IPS DF 6.9 (cell line): ENCODE data around the gene FAM234A.

ENCODE experiments used
- DNase-seq: peaks from one replicate; pipeline ENCODE4 v3.0.0-alpha.2; 2013; ENCODE audit warnings: low read depth, low spot score
- H3K27ac ChIP-seq: one replicate; pipeline ENCODE4 v1.5.1; 2013; ENCODE audit warnings: low read length, control low read depth
- H3K27me3 ChIP-seq: 2 replicates; pipeline ENCODE4 v1.6.1; 2013; ENCODE audit warnings: mild to moderate bottlenecking, low read length; ENCODE audit not compliant: control insufficient read depth, insufficient read depth
- H3K36me3 ChIP-seq: 2 replicates; pipeline ENCODE4 v1.6.1; 2013; ENCODE audit warnings: low read length; ENCODE audit not compliant: control insufficient read depth, insufficient read depth
- H3K4me1 ChIP-seq: 2 replicates; pipeline ENCODE4 v1.6.1; 2013; ENCODE audit warnings: low read length; ENCODE audit not compliant: control insufficient read depth, insufficient read depth
- H3K4me3 ChIP-seq: 2 replicates; pipeline ENCODE4 v1.5.1; 2013; ENCODE audit warnings: mild to moderate bottlenecking, low read length
- H3K9me3 ChIP-seq: 2 replicates; pipeline ENCODE4 v1.6.1; 2013; ENCODE audit warnings: low read length, inconsistent platforms; ENCODE audit not compliant: control insufficient read depth, insufficient read depth
- WGBS: extraction: QIAGEN DNeasy Blood & Tissue Kit; methylation state at CpG from one replicate; pipeline ENCODE4 v1.1.7; 2013; ENCODE audit warnings: mixed read lengths, missing lambda C conversion rate; ENCODE audit not compliant: insufficient read length, insufficient coverage; 5-methylcytosine and 5-hydroxymethylcytosine counted together

The FAM234A gene, protein sequence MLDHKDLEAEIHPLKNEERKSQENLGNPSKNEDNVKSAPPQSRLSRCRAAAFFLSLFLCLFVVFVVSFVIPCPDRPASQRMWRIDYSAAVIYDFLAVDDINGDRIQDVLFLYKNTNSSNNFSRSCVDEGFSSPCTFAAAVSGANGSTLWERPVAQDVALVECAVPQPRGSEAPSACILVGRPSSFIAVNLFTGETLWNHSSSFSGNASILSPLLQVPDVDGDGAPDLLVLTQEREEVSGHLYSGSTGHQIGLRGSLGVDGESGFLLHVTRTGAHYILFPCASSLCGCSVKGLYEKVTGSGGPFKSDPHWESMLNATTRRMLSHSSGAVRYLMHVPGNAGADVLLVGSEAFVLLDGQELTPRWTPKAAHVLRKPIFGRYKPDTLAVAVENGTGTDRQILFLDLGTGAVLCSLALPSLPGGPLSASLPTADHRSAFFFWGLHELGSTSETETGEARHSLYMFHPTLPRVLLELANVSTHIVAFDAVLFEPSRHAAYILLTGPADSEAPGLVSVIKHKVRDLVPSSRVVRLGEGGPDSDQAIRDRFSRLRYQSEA

DNA sequence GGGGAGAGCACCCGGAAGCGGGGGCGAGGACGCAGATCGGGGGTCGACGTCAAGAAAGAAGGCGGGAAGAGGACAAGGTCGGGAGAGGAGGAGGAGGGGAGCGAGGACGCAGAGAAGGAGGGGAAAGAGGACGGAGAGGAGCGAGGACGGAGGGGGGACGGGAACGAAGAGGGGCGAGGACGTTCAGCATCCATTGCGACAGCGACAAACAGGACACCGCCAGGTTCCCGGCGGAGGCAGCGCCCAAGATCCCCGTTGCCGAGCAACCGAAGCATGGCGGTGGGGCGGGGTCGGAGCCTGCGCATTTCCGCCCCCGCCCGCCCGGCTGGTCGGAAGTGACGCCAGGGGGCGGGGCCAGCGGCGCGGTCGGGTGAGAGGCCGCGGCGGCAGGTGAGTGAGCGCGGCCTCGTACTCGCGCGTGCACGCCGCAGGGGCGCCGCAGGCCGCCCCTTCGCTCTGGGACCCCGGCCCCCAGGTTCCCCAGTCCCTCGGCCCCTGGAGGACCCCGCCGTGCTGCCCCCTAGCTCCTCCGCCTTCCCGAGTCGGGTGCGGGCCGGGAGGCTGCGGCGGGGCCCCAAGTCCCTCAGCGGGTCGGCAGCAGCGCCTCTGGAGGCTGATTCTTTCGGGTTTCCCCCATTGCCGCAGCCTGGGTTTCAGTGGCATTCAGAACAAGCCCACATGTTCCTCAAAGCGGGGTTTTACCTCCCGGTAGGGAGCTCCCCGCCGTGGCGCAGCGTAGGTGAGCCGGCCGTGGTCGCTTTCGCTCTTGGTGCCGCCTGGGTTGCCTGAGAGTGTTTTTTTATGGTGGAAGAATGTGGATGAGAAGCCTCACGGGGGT, at the start of gene FAM234A:
Gene FAM234A (plus strand): TSS at position 354 of the 838 bp plus-strand sequence. CDS start 19,593 bp downstream, outside the sequence.
- WGBS = no CpG with 5 or more reads among the region's 85 CpGs
- Histone ChIP-seq H3K27me3 (no peaks in the 10 kb centered on the region), H3K36me3 (no peaks in the 10 kb centered on the region), H3K27ac (no peak within 1 kb of the TSS), H3K4me3 (peak within 1 kb of the TSS; percentile 82), H3K9me3 (no peaks in the 10 kb centered on the region), H3K4me1 (no peaks in the 10 kb centered on the region)
- DNase-seq = peak; percentile 84

- Histone ChIP-seq H3K4me1 (peaks cover 3% of the 10 kb centered on the region; the same call in 1 of the 2 replicates), H3K9me3 (no peaks in the 10 kb centered on the region), H3K27ac (no peak overlapping the region), H3K4me3 (no peak overlapping the region), H3K27me3 (no peaks in the 10 kb centered on the region; the same call in 1 of the 2 replicates), H3K36me3 (peaks cover 20% of the 10 kb centered on the region)
- no CpG with 5 or more reads among the region's 13 CpGs for WGBS
- DNase-seq = no peak
These were observed 49.4 kb upstream of the FAM234A start for GRCh38 chr16:185213-185612.

DNA sequence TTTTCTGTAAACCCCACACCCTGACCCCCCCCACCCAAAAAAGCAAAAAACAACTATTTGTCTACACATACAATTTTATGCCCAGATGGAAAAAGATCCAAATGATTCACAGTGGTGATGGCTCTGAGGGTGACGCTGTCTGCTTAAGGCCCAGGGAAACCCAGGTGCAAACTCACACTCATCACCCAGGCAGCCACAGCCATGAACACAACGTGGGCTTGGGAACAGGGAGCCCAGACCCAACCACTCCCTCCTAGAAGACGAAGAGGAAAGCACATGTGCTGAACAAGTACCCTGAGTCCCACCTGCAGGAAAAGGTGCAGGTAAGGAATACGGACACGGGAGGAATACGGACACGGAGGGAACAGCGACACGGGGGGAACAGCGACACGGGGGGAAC, 48.9 kb upstream of the FAM234A start:
- no peak overlapping the region for H3K4me3 ChIP-seq
- no peaks in the 10 kb centered on the region for H3K9me3 ChIP-seq
- peaks cover 3% of the 10 kb centered on the region; the same call in 1 of the 2 replicates for H3K4me1 ChIP-seq
- H3K36me3 ChIP-seq = peaks cover 21% of the 10 kb centered on the region
- DNase-seq = no peak
- no peaks in the 10 kb centered on the region; the same call in 1 of the 2 replicates for H3K27me3 ChIP-seq
- no peak overlapping the region for H3K27ac ChIP-seq
- WGBS = no CpG with 5 or more reads among the region's 11 CpGs

DNA sequence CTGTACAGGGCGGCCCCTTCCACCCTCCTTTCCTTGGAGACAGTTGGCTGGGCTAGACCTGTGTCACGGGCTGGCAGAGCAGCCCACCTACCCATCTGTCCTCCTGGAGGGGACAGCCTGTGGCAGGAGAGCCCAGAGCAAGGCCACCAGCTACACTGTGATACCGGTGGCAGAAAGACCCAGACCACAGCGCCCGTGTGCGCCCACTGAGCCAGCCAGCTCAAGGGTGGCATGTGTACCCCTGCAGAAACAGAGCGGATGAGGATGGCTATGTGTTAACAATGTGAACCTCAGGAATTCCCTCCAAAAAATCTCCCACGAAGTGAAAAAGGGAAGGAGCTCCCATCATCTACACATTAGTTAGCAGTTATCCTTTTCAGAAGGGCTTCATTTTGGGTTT, 47.3 kb upstream of the FAM234A start:
- H3K27ac ChIP-seq = no peak overlapping the region
- DNase-seq = no peak
- no peaks in the 10 kb centered on the region for H3K4me1 ChIP-seq
- peaks cover 33% of the 10 kb centered on the region for H3K36me3 ChIP-seq
- H3K27me3 ChIP-seq = no peaks in the 10 kb centered on the region
- H3K4me3 ChIP-seq = no peak overlapping the region
- WGBS = no CpG with 5 or more reads among the region's 8 CpGs
- no peaks in the 10 kb centered on the region for H3K9me3 ChIP-seq

GRCh38 chr16:188674-189073, 45.9 kb upstream of the FAM234A start:
- Histone ChIP-seq H3K27me3 (no peaks in the 10 kb centered on the region), H3K4me1 (no peaks in the 10 kb centered on the region), H3K36me3 (peaks cover 36% of the 10 kb centered on the region), H3K4me3 (no peak overlapping the region), H3K9me3 (no peaks in the 10 kb centered on the region), H3K27ac (no peak overlapping the region)
- no peak for DNase-seq
- WGBS = no CpG with 5 or more reads among the region's 8 CpGs

- Histone ChIP-seq H3K4me1 (no peaks in the 10 kb centered on the region), H3K27me3 (no peaks in the 10 kb centered on the region), H3K4me3 (no peak overlapping the region), H3K9me3 (no peaks in the 10 kb centered on the region), H3K27ac (no peak overlapping the region), H3K36me3 (peaks cover 36% of the 10 kb centered on the region)
- DNase-seq = no peak
- whole genome bisulfite sequencing = no CpG with 5 or more reads among the region's 34 CpGs
These were observed 44.9 kb upstream of the FAM234A start for GRCh38 chr16:189604-190186.

GRCh38 chr16:191831-192230, 42.8 kb upstream of the FAM234A start:
- Histone ChIP-seq H3K4me1 (no peaks in the 10 kb centered on the region), H3K4me3 (no peak overlapping the region), H3K27me3 (no peaks in the 10 kb centered on the region), H3K9me3 (no peaks in the 10 kb centered on the region), H3K27ac (no peak overlapping the region), H3K36me3 (peaks cover 39% of the 10 kb centered on the region)
- DNase-seq = no peak
- no CpG with 5 or more reads among the region's 4 CpGs for WGBS

- H3K9me3 ChIP-seq = no peaks in the 10 kb centered on the region
- DNase-seq = no peak
- no peak overlapping the region for H3K4me3 ChIP-seq
- no peaks in the 10 kb centered on the region for H3K4me1 ChIP-seq
- H3K27me3 ChIP-seq = no peaks in the 10 kb centered on the region
- H3K36me3 ChIP-seq = peaks cover 41% of the 10 kb centered on the region
- H3K27ac ChIP-seq = no peak overlapping the region
- no CpG with 5 or more reads among the region's 11 CpGs for WGBS
These were observed 41.9 kb upstream of the FAM234A start for GRCh38 chr16:192686-193085.

DNA sequence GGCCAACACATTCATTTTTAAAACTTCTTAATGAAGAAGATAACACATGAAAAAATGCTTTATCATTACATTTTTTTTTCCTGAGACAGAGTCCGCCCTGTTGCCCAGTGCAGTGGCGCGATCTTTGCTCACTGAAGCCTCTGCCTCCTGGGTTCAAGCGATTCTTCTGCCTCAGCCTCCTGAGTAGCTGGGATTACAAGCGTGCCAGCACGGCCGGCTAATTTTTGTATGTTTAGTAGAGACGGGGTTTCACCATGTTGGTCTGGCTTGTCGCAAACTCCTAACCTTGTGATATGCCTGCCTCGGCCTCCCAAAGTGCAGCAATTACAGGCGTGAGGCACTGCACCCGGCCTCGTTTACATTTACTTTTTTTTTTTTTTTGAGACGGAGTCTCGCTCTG, 41.2 kb upstream of the FAM234A start:
- no peaks in the 10 kb centered on the region for H3K27me3 ChIP-seq
- peaks cover 42% of the 10 kb centered on the region for H3K36me3 ChIP-seq
- H3K9me3 ChIP-seq = no peaks in the 10 kb centered on the region
- no peak overlapping the region for H3K27ac ChIP-seq
- no peak for DNase-seq
- H3K4me3 ChIP-seq = no peak overlapping the region
- no peaks in the 10 kb centered on the region for H3K4me1 ChIP-seq
- no CpG with 5 or more reads among the region's 15 CpGs for WGBS

- Histone ChIP-seq H3K27me3 (no peaks in the 10 kb centered on the region), H3K9me3 (no peaks in the 10 kb centered on the region), H3K4me3 (no peak overlapping the region), H3K4me1 (no peaks in the 10 kb centered on the region), H3K36me3 (peaks cover 38% of the 10 kb centered on the region), H3K27ac (no peak overlapping the region)
- DNase-seq = no peak
- no CpG with 5 or more reads among the region's 6 CpGs for WGBS
These were observed 40.1 kb upstream of the FAM234A start for GRCh38 chr16:194516-194915.
